ENCODE measurements around the gene FAM222B.

DNA sequence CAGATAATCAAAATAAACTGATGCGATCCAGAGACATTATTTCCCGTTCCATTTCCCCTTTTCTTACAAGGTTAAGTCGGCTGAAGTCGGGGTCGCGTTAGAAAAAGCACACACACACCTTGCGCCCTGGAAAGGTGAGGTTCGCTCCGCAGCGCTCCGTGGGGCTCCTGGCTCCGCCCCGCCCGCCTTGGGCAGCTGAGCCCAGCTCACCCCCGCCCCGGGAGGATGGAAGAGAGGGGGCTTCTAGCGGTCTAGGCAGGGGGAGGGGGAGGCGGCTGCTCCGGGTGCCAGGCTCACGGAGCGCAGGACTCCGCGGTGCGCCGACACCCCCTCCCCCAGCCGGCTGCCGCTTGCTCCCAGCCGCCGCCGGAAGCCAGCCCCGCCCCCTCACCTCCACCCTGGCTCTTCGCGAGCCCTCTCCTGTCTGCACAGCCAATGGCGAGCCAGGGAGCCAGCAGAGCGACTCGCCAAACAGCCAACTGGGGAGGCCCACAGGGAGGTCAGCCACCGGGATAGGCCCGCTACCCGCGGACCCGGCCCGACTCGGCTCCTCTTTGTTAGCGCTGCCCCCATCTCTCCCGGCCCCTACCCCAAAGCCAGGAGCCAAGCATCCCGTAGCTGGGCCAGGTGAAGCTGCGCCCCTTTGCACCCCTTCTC, 30.4 kb downstream of the FAM222B start:
- no peak for TF ChIP-seq CTCF (IDR thresholded peaks at IDR 0.05)
- no peak for TF ChIP-seq EP300 (IDR thresholded peaks at IDR 0.05)
- peak in 3 of 4 donors; percentile 51 to 73 (median 59) for TF ChIP-seq POLR2AphosphoS5 (IDR thresholded peaks at IDR 0.05)
- TF ChIP-seq POLR2A (IDR thresholded peaks at IDR 0.05): peak in 1 of 2 donors; percentile 19
